OCI-M1 (cell line): ENCODE results near the gene RPGRIP1L.
A peak's percentile ranks its signal among the peaks of the same experiment; 100 is the strongest.

Source experiments
- DNase-seq: peaks from one replicate; lab custom pipeline; 2025; lab: John Stamatoyannopoulos, UW

RPGRIP1L gene

GRCh38 chr16:53600616-53601015 is 103.0 kb downstream of the RPGRIP1L start:
- no peak for DNase-seq

GRCh38 chr16:53600126-53600525 is 103.5 kb downstream of the RPGRIP1L start:
- DNase-seq: no peak

- DNase-seq: no peak
Measured at GRCh38 chr16:53599548-53599947, 104.1 kb downstream of the RPGRIP1L start.

GRCh38 chr16:53598511-53599275 is 105.0 kb downstream of the RPGRIP1L start:
- DNase-seq: no peak

GRCh38 chr16:53597776-53598175 is 105.9 kb downstream of the RPGRIP1L start:
- peak; percentile 72 for DNase-seq

GRCh38 chr16:53588081-53588648 is 115.5 kb downstream of the RPGRIP1L start:
- no peak for DNase-seq

GRCh38 chr16:53583401-53583800 is 120.3 kb downstream of the RPGRIP1L start:
- DNase-seq: no peak

- DNase-seq: no peak
Measured at GRCh38 chr16:53581784-53582183, 121.9 kb downstream of the RPGRIP1L start.

GRCh38 chr16:53580038-53580802 is 123.4 kb downstream of the RPGRIP1L start:
- no peak for DNase-seq

GRCh38 chr16:53576904-53577303 is 126.8 kb downstream of the RPGRIP1L start:
- DNase-seq: no peak

GRCh38 chr16:53576210-53576609 is 127.4 kb downstream of the RPGRIP1L start:
- DNase-seq: no peak

- DNase-seq: no peak
Measured at GRCh38 chr16:53571763-53572162, 131.9 kb downstream of the RPGRIP1L start.

- no peak for DNase-seq
Measured at GRCh38 chr16:53566552-53567245, 137.0 kb downstream of the RPGRIP1L start.

GRCh38 chr16:53565296-53565863 is 138.3 kb downstream of the RPGRIP1L start:
- DNase-seq: no peak

- DNase-seq: no peak
Measured at GRCh38 chr16:53563426-53563825, 140.2 kb downstream of the RPGRIP1L start.

- DNase-seq: no peak
Measured at GRCh38 chr16:53561101-53561888, 142.4 kb downstream of the RPGRIP1L start.

- DNase-seq: peak; percentile 10
Measured at GRCh38 chr16:53559270-53559951, 144.2 kb downstream of the RPGRIP1L start.

GRCh38 chr16:53558710-53559109 is 144.9 kb downstream of the RPGRIP1L start:
- DNase-seq: no peak

GRCh38 chr16:53556521-53556920 is 147.1 kb downstream of the RPGRIP1L start:
- DNase-seq: no peak

GRCh38 chr16:53549970-53550690 is 153.5 kb downstream of the RPGRIP1L start:
- peak; percentile 74 for DNase-seq
